H9 (cell line): ENCODE data around the gene ZNHIT6. TPM values are rescaled to one million over a fixed set of nuclear protein-coding genes. Genes with fewer than 3 reads are reported as not detected.

ENCODE experiments used
- DNase-seq: peaks from one replicate; pipeline ENCODE4 v3.0.0-alpha.2; 2017
- H2AFZ ChIP-seq: one replicate; pipeline ENCODE4 v1.6.1; 2013; ENCODE audit warnings: mild to moderate bottlenecking, low read length, control low read depth, moderate library complexity
- H2AK5ac ChIP-seq: 2 replicates; pipeline ENCODE4 v1.6.1; 2013; ENCODE audit warnings: low read length, control low read depth, mixed read lengths; ENCODE audit not compliant: insufficient read length
- H2BK120ac ChIP-seq: one replicate; pipeline ENCODE4 v1.6.1; 2013; ENCODE audit warnings: low read depth, mild to moderate bottlenecking, low read length, control low read depth, inconsistent platforms; ENCODE audit not compliant: poor library complexity, severe bottlenecking
- H2BK12ac ChIP-seq: 2 replicates; pipeline ENCODE4 v1.6.1; 2013; ENCODE audit warnings: low read length, control low read depth, mixed read lengths, low read depth; ENCODE audit not compliant: insufficient read length
- H2BK15ac ChIP-seq: 2 replicates; pipeline ENCODE4 v1.6.1; 2013; ENCODE audit warnings: low read depth, low read length, control low read depth
- H2BK20ac ChIP-seq: one replicate; pipeline ENCODE4 v1.6.1; 2013; ENCODE audit warnings: low read depth, mild to moderate bottlenecking, low read length, control low read depth, inconsistent platforms; ENCODE audit not compliant: poor library complexity, severe bottlenecking
- H2BK5ac ChIP-seq: 2 replicates; pipeline ENCODE4 v1.6.1; 2013; ENCODE audit warnings: low read length, control low read depth, mixed read lengths; ENCODE audit not compliant: insufficient read length
- H3K14ac ChIP-seq: 2 replicates; pipeline ENCODE4 v1.6.1; 2013; ENCODE audit warnings: low read length, control low read depth; ENCODE audit not compliant: insufficient read depth
- H3K18ac ChIP-seq: 2 replicates; pipeline ENCODE4 v1.6.1; 2013; ENCODE audit warnings: low read depth, mild to moderate bottlenecking, mixed read lengths, low read length, control low read depth; ENCODE audit not compliant: insufficient read length
- H3K23ac ChIP-seq: 2 replicates; pipeline ENCODE4 v1.6.1; 2013; ENCODE audit warnings: low read length, control low read depth, mixed read lengths, low read depth; ENCODE audit not compliant: insufficient read length
- H3K23me2 ChIP-seq: 2 replicates; pipeline ENCODE4 v1.6.1; 2013; ENCODE audit warnings: low read depth, mild to moderate bottlenecking, mixed read lengths, low read length, control low read depth; ENCODE audit not compliant: insufficient read length, poor library complexity, severe bottlenecking
- H3K27ac ChIP-seq: 2 replicates; pipeline ENCODE4 v1.5.1; 2013; ENCODE audit warnings: low read length, control low read depth, mixed read lengths, low read depth; ENCODE audit not compliant: insufficient read length
- H3K27me3 ChIP-seq: 2 replicates; pipeline ENCODE4 v1.6.1; 2013; ENCODE audit warnings: low read length, control low read depth, inconsistent platforms; ENCODE audit not compliant: insufficient read depth
- H3K4ac ChIP-seq: 2 replicates; pipeline ENCODE4 v1.6.1; 2013; ENCODE audit warnings: low read depth, mild to moderate bottlenecking, control low read depth, inconsistent platforms, low read length, moderate library complexity
- H3K4me1 ChIP-seq: 2 replicates; pipeline ENCODE4 v1.6.1; 2013; ENCODE audit warnings: low read length, control low read depth, inconsistent platforms; ENCODE audit not compliant: insufficient read depth
- H3K4me2 ChIP-seq: 2 replicates; pipeline ENCODE4 v1.6.1; 2013; ENCODE audit warnings: low read length, control low read depth, mixed read lengths; ENCODE audit not compliant: insufficient read length, insufficient read depth
- H3K56ac ChIP-seq: 2 replicates; pipeline ENCODE4 v1.6.1; 2013; ENCODE audit warnings: low read depth, mild to moderate bottlenecking, mixed read lengths, low read length, control low read depth; ENCODE audit not compliant: insufficient read length
- H3K79me1 ChIP-seq: 2 replicates; pipeline ENCODE4 v1.6.1; 2013; ENCODE audit warnings: low read depth, mild to moderate bottlenecking, moderate library complexity, low read length, control low read depth, inconsistent platforms; ENCODE audit not compliant: insufficient read depth, poor library complexity, severe bottlenecking
- H3K79me2 ChIP-seq: 2 replicates; pipeline ENCODE4 v1.6.1; 2013; ENCODE audit warnings: low read length, control low read depth, inconsistent platforms; ENCODE audit not compliant: insufficient read depth
- H3K9ac ChIP-seq: 2 replicates; pipeline ENCODE4 v1.6.1; 2013; ENCODE audit warnings: low read length, control low read depth, mixed read lengths; ENCODE audit not compliant: insufficient read length; ENCODE audit errors: extremely low read depth
- H3K9me3 ChIP-seq: one replicate; pipeline ENCODE4 v1.6.1; 2013; ENCODE audit warnings: low read depth, low read length, inconsistent platforms; ENCODE audit not compliant: control insufficient read depth
- H3T11ph ChIP-seq: one replicate; pipeline ENCODE4 v1.6.1; 2013; ENCODE audit warnings: mild to moderate bottlenecking, low read length, control low read depth, inconsistent platforms
- H4K20me1 ChIP-seq: one replicate; pipeline ENCODE4 v1.6.1; 2013; ENCODE audit not compliant: control insufficient read depth, insufficient read length, insufficient read depth
- H4K5ac ChIP-seq: 2 replicates; pipeline ENCODE4 v1.6.1; 2013; ENCODE audit warnings: low read depth, mild to moderate bottlenecking, mixed read lengths, low read length, control low read depth; ENCODE audit not compliant: insufficient read length
- H4K8ac ChIP-seq: replicated peaks from 2 replicates; pipeline ENCODE4 v1.6.1; 2013; ENCODE audit warnings: low read length, control low read depth, mixed read lengths, low read depth; ENCODE audit not compliant: insufficient read length
- H4K91ac ChIP-seq: 2 replicates; pipeline ENCODE4 v1.6.1; 2013; ENCODE audit warnings: low read depth, mild to moderate bottlenecking, moderate library complexity, mixed read lengths, low read length, control low read depth; ENCODE audit not compliant: insufficient read length
- H3K27ac Mint-ChIP-seq, 3 experiments: 2 replicates in 2 of 3; 3 replicates in 1 of 3; pipeline ENCODE4 v1.8.0; 2020 to 2021; ENCODE audit warnings: mixed read lengths in 3 of 3, mild to moderate bottlenecking in 1 of 3, moderate library complexity in 1 of 3
- H3K27me3 Mint-ChIP-seq: 2 replicates; pipeline ENCODE4 v1.8.0; 2021; ENCODE audit warnings: low read depth, mild to moderate bottlenecking, moderate library complexity, mixed read lengths
- H3K36me3 Mint-ChIP-seq, 3 experiments: 2 replicates in 2 of 3; 3 replicates in 1 of 3; pipeline ENCODE4 v1.8.0; 2020 to 2021; ENCODE audit warnings: low read depth in 3 of 3, mixed read lengths in 3 of 3; ENCODE audit not compliant: insufficient read depth in 1 of 3
- H3K4me1 Mint-ChIP-seq, 2 experiments: 2 replicates each; pipeline ENCODE4 v1.8.0; 2020; ENCODE audit warnings: mixed read lengths in 2 of 2
- H3K4me3 Mint-ChIP-seq, 2 experiments: 2 replicates in 1 of 2; 3 replicates in 1 of 2; pipeline ENCODE4 v1.8.0; 2020 to 2021; ENCODE audit warnings: mild to moderate bottlenecking in 2 of 2, mixed read lengths in 2 of 2, moderate library complexity in 1 of 2
- H3K9me3 Mint-ChIP-seq, 2 experiments: 2 replicates in 1 of 2; 3 replicates in 1 of 2; pipeline ENCODE4 v1.8.0; 2020; ENCODE audit warnings: mild to moderate bottlenecking in 2 of 2, mixed read lengths in 2 of 2, moderate library complexity in 1 of 2
- CTCF ChIP-seq: fragments of 200-600 bp; sonication (generic); conservative IDR thresholded peaks from 3 replicates; pipeline ENCODE4 v1.8.0; 2021; ENCODE audit warnings: antibody characterized with exemption, mild to moderate bottlenecking
- WGBS: extraction: QIAGEN DNeasy Blood & Tissue Kit; methylation state at CpG from one replicate; pipeline ENCODE4 v1.1.7; 2013; ENCODE audit warnings: missing lambda C conversion rate, low lambda C conversion rate, mixed read lengths; ENCODE audit not compliant: insufficient read length; ENCODE audit errors: extremely low coverage; 5-methylcytosine and 5-hydroxymethylcytosine counted together
- total RNA-seq: library from RNA; stranded (reverse); gene quantifications from 2 replicates; pipeline ENCODE4 v1.2.1, GENCODE V29; 2021

ZNHIT6 gene
- total RNA-seq, 1 experiment from 2014 or later, result 21.5 TPM

- H3K4me3 Mint-ChIP-seq, result no peak overlapping the region
- H3K79me2 ChIP-seq, result no peaks in the 10 kb centered on the region
- no peak overlapping the region for H3K14ac ChIP-seq
- H2BK5ac ChIP-seq, result no peak overlapping the region
- no peak overlapping the region for H4K8ac ChIP-seq
- no peak overlapping the region for H3K27ac ChIP-seq
- no peaks in the 10 kb centered on the region for H3K23me2 ChIP-seq
- H2BK120ac ChIP-seq, result no peak overlapping the region
- H3K4ac ChIP-seq, result no peak overlapping the region
- no peak overlapping the region for H2BK20ac ChIP-seq
- no peak for DNase-seq
- no peaks in the 10 kb centered on the region for H3K27me3 Mint-ChIP-seq
- no peak overlapping the region for H4K5ac ChIP-seq
- peaks cover 0 to 3% of the 10 kb centered on the region in 2 experiments; a peak in 2 of 4 replicates for H3K4me1 Mint-ChIP-seq
- no peak overlapping the region for H3K23ac ChIP-seq
- H3K56ac ChIP-seq, result no peak overlapping the region
- no peak overlapping the region for H2BK15ac ChIP-seq
- H3K9me3 Mint-ChIP-seq, result no peaks in the 10 kb centered on the region
- H3K18ac ChIP-seq, result no peak overlapping the region
- H3K9me3 ChIP-seq, result no peaks in the 10 kb centered on the region
- no peak overlapping the region for H2AFZ ChIP-seq
- no peak overlapping the region for H3T11ph ChIP-seq
- H3K4me2 ChIP-seq, result no peak overlapping the region
- H2AK5ac ChIP-seq, result no peak overlapping the region
- H2BK12ac ChIP-seq, result no peak overlapping the region
- H4K91ac ChIP-seq, result no peak overlapping the region
- no peak for TF ChIP-seq CTCF
- no peaks in the 10 kb centered on the region for H3K79me1 ChIP-seq
- H3K4me1 ChIP-seq, result no peaks in the 10 kb centered on the region
- no peaks in the 10 kb centered on the region for H4K20me1 ChIP-seq
- H3K36me3 Mint-ChIP-seq, result peaks cover 2 to 4% (median 2%) of the 10 kb centered on the region in 3 experiments; a peak in 1 of 7 replicates
- no CpG with 5 or more reads among the region's 1 CpG for WGBS
- H3K27ac Mint-ChIP-seq, result peak overlapping the region in 1 of 3 experiments; percentile 80; a peak in 1 of 7 replicates
- H3K9ac ChIP-seq, result no peak overlapping the region
- no peaks in the 10 kb centered on the region; the same call in 1 of the 2 replicates for H3K27me3 ChIP-seq
Measured at GRCh38 chr1:85748120-85748519, 39.9 kb upstream of the ZNHIT6 start.
